CD14-positive monocyte (primary cell): ENCODE data around the gene CEP170B. TPM values are rescaled to one million over a fixed set of nuclear protein-coding genes. Genes with fewer than 3 reads are reported as not detected.

Experiments used
- DNase-seq, 3 donors: peaks; one replicate each; pipeline ENCODE4 v3.0.0-alpha.2; 2011 to 2022
- H2AFZ ChIP-seq: 2 replicates; pipeline ENCODE4 v1.6.0; 2012; ENCODE audit warnings: mild to moderate bottlenecking, low read depth, low read length, inconsistent platforms; ENCODE audit not compliant: insufficient read depth, poor library complexity, severe bottlenecking
- H3K27ac ChIP-seq, 2 donors: 1 replicate in 1 of 2; 2 replicates in 1 of 2; pipeline ENCODE4 v1.5.1; 2012 to 2013; ENCODE audit warnings: low read length in 2 of 2, control low read depth in 1 of 2, inconsistent platforms in 1 of 2, low read depth in 1 of 2, mild to moderate bottlenecking in 1 of 2
- H3K27me3 ChIP-seq, 2 donors: one replicate each; pipeline versions ENCODE4 v1.6.0 to v1.6.1; 2011 to 2013; ENCODE audit warnings: low read length in 2 of 2; ENCODE audit not compliant: control insufficient read depth in 2 of 2, insufficient read depth in 2 of 2
- H3K36me3 ChIP-seq, 2 donors: replicated peaks in 1 of 2; 1 replicate in 1 of 2; 2 replicates in 1 of 2; pipeline versions ENCODE4 v1.5.1 to v1.6.1; 2012 to 2013; ENCODE audit warnings: low read length in 2 of 2, control low read depth in 1 of 2, inconsistent platforms in 1 of 2, mild to moderate bottlenecking in 1 of 2; ENCODE audit not compliant: insufficient read depth in 2 of 2, control insufficient read depth in 1 of 2
- H3K4me1 ChIP-seq, 2 donors: 1 replicate in 1 of 2; 2 replicates in 1 of 2; pipeline versions ENCODE4 v1.5.1 to v1.6.1; 2012 to 2013; ENCODE audit warnings: low read length in 2 of 2, control low read depth in 1 of 2, inconsistent platforms in 1 of 2, mild to moderate bottlenecking in 1 of 2, moderate library complexity in 1 of 2; ENCODE audit not compliant: insufficient read depth in 2 of 2, control insufficient read depth in 1 of 2
- H3K4me2 ChIP-seq: replicated peaks from 2 replicates; pipeline ENCODE3; 2012; ENCODE audit warnings: low read length, moderate library complexity, mild to moderate bottlenecking; ENCODE audit not compliant: poor library complexity, severe bottlenecking; ENCODE audit errors: extremely low read depth
- H3K4me3 ChIP-seq, 3 experiments: fragments of 200-600 bp in 1 of 3; sonication (generic) in 1 of 3; replicated peaks in 1 of 3; 1 replicate in 2 of 3; 2 replicates in 1 of 3; pipeline ENCODE4 v1.5.1; 2011 to 2013; ENCODE audit warnings: low read length in 3 of 3, mild to moderate bottlenecking in 3 of 3, control low read depth in 2 of 3, low read depth in 2 of 3, inconsistent platforms in 1 of 3, moderate library complexity in 1 of 3
- H3K79me2 ChIP-seq: 2 replicates; pipeline ENCODE4 v1.6.0; 2012; ENCODE audit warnings: mild to moderate bottlenecking, control low read depth, inconsistent platforms, low read length, moderate library complexity; ENCODE audit not compliant: insufficient read depth
- H3K9ac ChIP-seq: 2 replicates; pipeline ENCODE4 v1.6.0; 2017; ENCODE audit warnings: low read length, mild to moderate bottlenecking; ENCODE audit not compliant: insufficient read depth, poor library complexity, severe bottlenecking
- H3K9me3 ChIP-seq, 2 donors: replicated peaks in 1 of 2; 1 replicate in 1 of 2; 2 replicates in 1 of 2; pipeline versions ENCODE4 v1.5.1 to v1.6.1; 2012 to 2013; ENCODE audit warnings: low read length in 2 of 2, control low read depth in 1 of 2; ENCODE audit not compliant: control insufficient read depth in 1 of 2, insufficient read depth in 1 of 2
- H4K20me1 ChIP-seq: 2 replicates; pipeline ENCODE4 v1.6.0; 2012; ENCODE audit warnings: mild to moderate bottlenecking, low read length, control low read depth, moderate library complexity; ENCODE audit not compliant: insufficient read depth
- H3K27ac Mint-ChIP-seq, 7 donors: one replicate each; pipeline ENCODE4 v1.8.0; 2020; ENCODE audit warnings: mild to moderate bottlenecking in 7 of 7, mixed read lengths in 7 of 7, moderate library complexity in 6 of 7, inconsistent platforms in 2 of 7
- H3K27me3 Mint-ChIP-seq, 3 donors: one replicate each; pipeline ENCODE4 v1.8.0; 2021 to 2022; ENCODE audit warnings: low read depth in 3 of 3, mild to moderate bottlenecking in 3 of 3, mixed read lengths in 3 of 3, moderate library complexity in 3 of 3, inconsistent platforms in 1 of 3
- H3K36me3 Mint-ChIP-seq, 2 donors: one replicate each; pipeline ENCODE4 v1.8.0; 2020; ENCODE audit warnings: mixed read lengths in 2 of 2, inconsistent platforms in 1 of 2, mild to moderate bottlenecking in 1 of 2
- H3K4me1 Mint-ChIP-seq: one replicate; pipeline ENCODE4 v1.8.0; 2020; ENCODE audit warnings: mild to moderate bottlenecking, mixed read lengths
- H3K4me3 Mint-ChIP-seq, 2 donors: one replicate each; pipeline ENCODE4 v1.8.0; 2020; ENCODE audit warnings: mild to moderate bottlenecking in 2 of 2, mixed read lengths in 2 of 2, moderate library complexity in 1 of 2
- H3K9me3 Mint-ChIP-seq, 7 donors: one replicate each; pipeline ENCODE4 v1.8.0; 2020 to 2022; ENCODE audit warnings: mixed read lengths in 7 of 7, mild to moderate bottlenecking in 6 of 7, moderate library complexity in 6 of 7, inconsistent platforms in 2 of 7
- WGBS: methylation state at CpG from one replicate; pipeline ENCODE4 v1.1.5; 2013; ENCODE audit warnings: missing lambda C conversion rate; ENCODE audit not compliant: insufficient coverage; 5-methylcytosine and 5-hydroxymethylcytosine counted together
- intact Hi-C, 2 donors: fragments of 100-400 bp; cut with micrococcal nuclease; formaldehyde crosslinking; loops; one replicate each; pipeline versions ENCODE4 v1.15.0 to v1.15.1; 2023
- polyA plus RNA-seq, 3 donors: library from polyadenylated mRNA; depleted of rRNA in 1 of 3; unstranded in 2 of 3; stranded (reverse) in 1 of 3; fragments of 300-500 nt in 2 of 3; fragments of >200 nt in 1 of 3; fragmentation: Illumina TruSeq in 2 of 3; gene quantifications; 1 replicate in 2 of 3; 2 replicates in 1 of 3; pipeline ENCODE4 v1.2.3, GENCODE V29; 2012 to 2021
- TF ChIP-seq, protein P1 (sequence below): fragments of 200-600 bp; IDR thresholded peaks from one replicate; pipeline ENCODE4 v1.8.0; 2022; ENCODE audit warnings: antibody characterized with exemption, mild to moderate bottlenecking

CEP170B gene
- polyA plus RNA-seq, 3 donors, result 0.09 TPM; not detected in 2

DNA sequence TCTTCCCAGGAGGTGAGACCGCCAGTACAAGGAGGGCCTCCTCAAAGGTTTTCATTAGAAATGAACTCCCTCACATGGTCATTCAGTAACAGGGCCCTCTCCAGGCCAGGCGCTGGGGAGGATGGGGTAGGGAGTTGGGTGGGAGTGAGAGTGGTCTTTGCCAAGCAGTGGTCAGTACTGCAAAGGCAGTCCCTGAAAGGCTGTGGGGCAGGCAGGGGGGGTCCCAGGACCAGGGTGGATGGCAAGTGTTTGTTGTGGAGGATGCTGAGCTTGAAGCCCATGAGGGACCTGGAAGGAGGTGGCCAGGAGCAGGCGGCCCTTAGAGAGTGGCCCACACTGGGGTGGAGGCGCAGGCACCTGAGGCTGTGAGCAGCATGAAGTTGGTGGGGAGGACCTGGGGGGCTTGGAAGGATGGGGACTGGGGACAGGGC, 26.1 kb downstream of the CEP170B start:
- Mint-ChIP-seq H3K27me3 (peaks cover 0 to 6% (median 0%) of the 10 kb centered on the region in 3 donors), H3K4me1 (no peaks in the 10 kb centered on the region), H3K4me3 (no peak overlapping the region), H3K9me3 (peaks cover 0 to 2% (median 0%) of the 10 kb centered on the region in 7 donors), H3K36me3 (no peaks in the 10 kb centered on the region), H3K27ac (no peak overlapping the region)
- intact Hi-C loops, result no loop called here
- Histone ChIP-seq H3K4me2 (no peak overlapping the region), H3K27me3 (no peaks in the 10 kb centered on the region), H3K79me2 (no peaks in the 10 kb centered on the region), H3K4me1 (no peaks in the 10 kb centered on the region), H3K9ac (no peak overlapping the region), H4K20me1 (no peaks in the 10 kb centered on the region), H3K4me3 (no peak overlapping the region), H3K27ac (no peak overlapping the region), H3K36me3 (no peaks in the 10 kb centered on the region), H3K9me3 (no peaks in the 10 kb centered on the region), H2AFZ (no peak overlapping the region)
- WGBS, result 92% methylated on average over 2 of the region's 4 CpGs
- TF ChIP-seq, protein P1, sequence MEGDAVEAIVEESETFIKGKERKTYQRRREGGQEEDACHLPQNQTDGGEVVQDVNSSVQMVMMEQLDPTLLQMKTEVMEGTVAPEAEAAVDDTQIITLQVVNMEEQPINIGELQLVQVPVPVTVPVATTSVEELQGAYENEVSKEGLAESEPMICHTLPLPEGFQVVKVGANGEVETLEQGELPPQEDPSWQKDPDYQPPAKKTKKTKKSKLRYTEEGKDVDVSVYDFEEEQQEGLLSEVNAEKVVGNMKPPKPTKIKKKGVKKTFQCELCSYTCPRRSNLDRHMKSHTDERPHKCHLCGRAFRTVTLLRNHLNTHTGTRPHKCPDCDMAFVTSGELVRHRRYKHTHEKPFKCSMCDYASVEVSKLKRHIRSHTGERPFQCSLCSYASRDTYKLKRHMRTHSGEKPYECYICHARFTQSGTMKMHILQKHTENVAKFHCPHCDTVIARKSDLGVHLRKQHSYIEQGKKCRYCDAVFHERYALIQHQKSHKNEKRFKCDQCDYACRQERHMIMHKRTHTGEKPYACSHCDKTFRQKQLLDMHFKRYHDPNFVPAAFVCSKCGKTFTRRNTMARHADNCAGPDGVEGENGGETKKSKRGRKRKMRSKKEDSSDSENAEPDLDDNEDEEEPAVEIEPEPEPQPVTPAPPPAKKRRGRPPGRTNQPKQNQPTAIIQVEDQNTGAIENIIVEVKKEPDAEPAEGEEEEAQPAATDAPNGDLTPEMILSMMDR, result no peak
- no peak for DNase-seq

DNA sequence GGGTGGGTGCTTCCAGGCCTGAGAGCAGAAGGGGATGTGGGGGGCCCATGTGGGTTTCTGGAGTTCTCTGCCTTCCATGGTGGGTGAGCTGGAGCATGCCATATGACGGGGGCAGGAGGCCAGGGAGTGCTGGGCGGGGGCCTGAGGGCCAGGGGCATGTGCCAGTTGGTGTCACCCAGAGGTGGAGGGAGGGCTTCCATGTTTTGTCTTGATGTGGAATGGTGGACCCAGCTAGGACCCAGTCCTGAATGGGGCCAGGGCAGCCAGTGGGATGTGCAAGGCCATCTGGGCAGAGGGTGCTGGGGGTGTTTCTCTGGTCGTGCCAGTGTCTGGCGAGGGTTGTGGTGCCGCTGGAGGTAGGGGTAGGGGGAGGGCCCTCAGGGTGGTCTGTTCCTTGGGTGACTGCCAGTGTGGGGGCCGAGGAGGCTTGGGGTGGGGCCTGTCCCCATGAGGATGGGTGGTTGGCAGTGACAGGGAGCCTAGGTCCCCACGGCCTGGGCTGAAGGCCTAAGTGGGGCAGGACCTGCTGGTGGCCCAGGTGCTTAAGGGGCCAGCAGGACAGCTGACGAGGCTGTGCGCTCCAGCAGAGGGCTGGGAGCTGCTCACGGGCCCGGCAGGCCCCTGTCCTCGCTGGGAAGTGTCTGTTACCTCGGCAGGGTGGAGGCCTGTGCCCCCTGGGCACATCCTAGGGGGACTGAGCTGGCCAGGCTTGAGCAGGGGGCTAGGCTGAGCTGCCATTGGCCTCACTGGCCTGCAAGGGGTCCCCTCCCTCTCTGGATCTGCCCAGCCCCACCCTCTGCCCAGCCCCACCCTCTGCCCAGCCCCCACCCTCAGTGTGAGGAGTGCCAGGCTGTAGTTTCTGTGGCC, 26.8 kb downstream of the CEP170B start:
- peaks cover 0 to 2% (median 0%) of the 10 kb centered on the region in 7 donors for H3K9me3 Mint-ChIP-seq
- no peak overlapping the region for H3K4me3 Mint-ChIP-seq
- Histone ChIP-seq H3K4me1 (no peaks in the 10 kb centered on the region), H3K9me3 (no peaks in the 10 kb centered on the region), H3K9ac (no peak overlapping the region), H3K4me2 (no peak overlapping the region), H2AFZ (no peak overlapping the region), H3K36me3 (no peaks in the 10 kb centered on the region), H3K4me3 (no peak overlapping the region), H4K20me1 (no peaks in the 10 kb centered on the region), H3K27ac (no peak overlapping the region), H3K79me2 (no peaks in the 10 kb centered on the region), H3K27me3 (no peaks in the 10 kb centered on the region)
- H3K27me3 Mint-ChIP-seq, result peaks cover 0 to 6% (median 1%) of the 10 kb centered on the region in 3 donors
- 82% methylated on average over 13 of the region's 13 CpGs for WGBS
- no peaks in the 10 kb centered on the region for H3K36me3 Mint-ChIP-seq
- no peak overlapping the region for H3K27ac Mint-ChIP-seq
- H3K4me1 Mint-ChIP-seq, result no peaks in the 10 kb centered on the region
- TF ChIP-seq, protein P1, result no peak
- DNase-seq, result peak in 1 of 3 donors; percentile 2
- intact Hi-C loops, result no loop called here
